DMS53 treated with DMSO at 0.1 percent for 48 hours (cell line): ENCODE measurements around the gene HSPA2.
"Not testable (repeated sequence)": the region's sequence is repeated elsewhere in the genome, so short reads cannot be mapped to it uniquely, and the experiment has no call there.

Source experiments
- DNase-seq: peaks from one replicate; lab custom pipeline; 2025; ENCODE audit not compliant: unreplicated experiment; lab: John Stamatoyannopoulos, UW

HSPA2 gene

DNA sequence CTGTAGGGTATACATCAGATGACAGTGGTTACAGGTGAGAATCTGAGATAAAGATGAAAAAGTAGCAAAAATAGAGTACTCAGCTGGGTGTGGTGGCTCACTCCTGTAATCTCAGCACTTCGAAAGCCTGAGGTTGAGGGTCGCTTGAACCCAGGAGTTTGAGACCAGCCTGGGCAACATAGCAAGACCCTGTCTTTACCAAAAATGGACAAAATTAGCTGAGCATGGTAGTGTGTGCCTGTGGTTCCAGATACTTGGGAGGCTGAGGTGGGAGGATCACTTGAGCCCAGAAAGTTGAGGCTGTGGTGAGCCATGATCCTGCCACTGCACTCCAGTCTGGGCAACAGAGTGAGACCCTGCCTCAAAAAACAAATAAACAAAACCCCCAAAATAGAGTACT is 17.7 kb downstream of the HSPA2 start:
- DNase-seq, result not testable (repeated sequence)

DNA sequence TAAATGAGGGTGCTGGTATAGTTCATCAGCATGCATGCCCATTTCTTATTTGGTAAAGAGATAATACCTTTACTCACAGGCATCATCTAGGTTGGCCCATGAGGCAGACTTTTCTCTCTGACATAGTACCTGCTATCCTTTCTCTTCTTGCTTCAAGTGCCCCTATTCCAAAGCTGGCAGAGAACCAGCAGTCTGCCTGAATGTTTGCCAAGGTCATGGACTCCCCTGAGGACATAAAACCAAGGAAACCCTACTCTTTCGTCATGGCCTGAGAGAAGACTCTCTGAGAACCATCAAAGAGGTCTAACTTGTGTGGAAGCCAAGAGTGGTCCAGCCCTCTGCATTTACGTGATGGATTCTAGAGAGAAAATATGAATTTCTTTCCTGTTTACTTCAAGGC is 21.1 kb downstream of the HSPA2 start:
- DNase-seq, result no peak

DNA sequence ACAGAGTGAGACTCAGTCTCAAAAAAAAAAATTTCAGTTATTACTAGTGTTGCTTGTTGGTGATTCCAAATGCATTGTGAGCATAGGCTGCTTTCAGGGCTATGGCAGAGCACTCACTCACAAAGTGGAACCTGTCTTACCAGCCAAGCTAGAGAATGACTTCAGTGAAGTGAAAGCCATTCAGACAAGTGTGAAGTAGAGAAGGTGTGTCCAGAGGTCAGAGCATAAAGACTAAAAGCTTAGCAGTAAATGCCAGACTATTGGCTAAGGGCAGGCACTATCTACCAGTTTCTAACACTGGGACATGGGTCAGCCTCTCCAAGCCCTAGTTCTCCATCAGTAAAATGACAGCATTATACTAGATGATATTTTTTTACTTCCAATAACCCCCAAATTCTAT is 21.9 kb downstream of the HSPA2 start:
- DNase-seq, result no peak

GRCh38 chr14:64563696-64564095 is 23.2 kb downstream of the HSPA2 start:
- no peak for DNase-seq

GRCh38 chr14:64566651-64567122 is 26.1 kb downstream of the HSPA2 start:
- no peak for DNase-seq

GRCh38 chr14:64569138-64569631 is 28.6 kb downstream of the HSPA2 start:
- no peak for DNase-seq

DNA sequence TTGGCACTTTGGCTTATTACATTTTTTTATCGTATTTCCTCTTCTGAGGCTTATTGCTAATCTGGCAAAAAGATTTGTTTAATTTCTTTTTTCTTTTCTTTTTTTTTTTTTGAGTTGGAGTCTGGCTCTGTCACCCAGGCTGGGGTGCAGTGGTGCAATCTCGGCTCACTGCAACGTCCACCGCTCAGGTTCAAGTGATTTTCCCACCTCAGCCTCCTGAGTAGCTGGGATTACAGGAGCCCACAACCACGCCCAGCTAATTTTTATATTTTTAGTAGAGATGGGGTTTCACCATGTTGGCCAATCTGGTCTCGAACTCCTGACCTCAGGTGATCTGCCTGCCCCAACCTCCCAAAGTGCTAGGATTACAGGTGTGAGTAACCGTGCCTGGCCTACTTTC is 29.1 kb downstream of the HSPA2 start:
- not testable (repeated sequence) for DNase-seq

GRCh38 chr14:64572386-64573104 is 32.0 kb downstream of the HSPA2 start:
- no peak for DNase-seq

DNA sequence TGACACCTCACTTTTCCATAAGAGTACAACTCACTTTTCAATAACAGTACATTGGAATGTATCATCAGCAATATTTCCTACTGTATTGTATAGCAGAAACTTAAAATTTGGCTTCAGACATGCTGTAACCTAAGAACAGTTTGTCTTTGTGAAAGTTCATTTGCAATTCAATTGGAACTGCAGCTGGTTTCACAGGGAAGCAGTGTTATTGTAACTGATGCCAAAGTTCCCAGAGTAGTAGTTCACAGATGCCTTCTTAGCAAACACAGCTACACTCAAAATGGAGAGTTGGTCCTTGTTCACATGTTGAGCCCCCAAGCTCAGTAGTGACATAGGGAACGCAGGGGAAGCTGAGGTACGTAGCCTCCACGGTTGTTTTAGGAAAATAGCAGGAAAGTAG is 32.6 kb downstream of the HSPA2 start:
- DNase-seq, result no peak

DNA sequence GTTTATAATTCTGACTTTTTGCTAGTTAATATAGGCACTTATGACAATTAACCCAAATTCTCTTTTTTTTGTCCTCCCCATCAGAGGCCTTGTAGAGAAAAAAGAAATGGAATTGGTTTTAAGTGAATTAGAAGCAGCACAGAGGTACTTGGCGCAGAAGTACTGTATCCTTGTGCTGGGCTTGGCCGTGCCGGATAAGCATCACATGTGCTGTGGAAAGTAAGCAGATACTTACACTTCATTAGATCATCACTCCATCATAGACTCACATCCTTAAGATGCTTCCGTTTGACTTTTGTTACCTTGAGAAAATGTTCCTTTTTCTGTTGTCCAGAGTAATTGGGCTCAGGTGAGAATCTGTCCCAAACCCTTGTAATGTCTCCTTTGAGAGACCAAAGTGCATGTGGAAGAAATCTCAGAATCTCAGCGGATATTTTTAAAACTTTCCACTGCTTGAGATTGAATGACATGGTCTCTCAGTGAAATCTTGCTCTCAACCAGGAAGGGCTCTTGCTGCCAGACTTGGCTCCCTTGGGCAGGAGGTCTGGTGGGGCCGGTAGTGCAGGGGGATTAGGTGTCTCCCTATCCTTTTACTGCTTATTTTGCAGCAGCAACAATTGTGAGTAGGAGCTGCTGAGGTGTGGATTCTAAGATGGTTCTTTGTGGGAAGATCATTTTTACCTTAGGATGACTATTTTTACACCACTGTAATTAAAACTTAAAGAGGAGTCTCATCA is 34.0 kb downstream of the HSPA2 start:
- no peak for DNase-seq

- DNase-seq, result no peak
Observed at GRCh38 chr14:64577211-64577610, 36.7 kb downstream of the HSPA2 start.

DNA sequence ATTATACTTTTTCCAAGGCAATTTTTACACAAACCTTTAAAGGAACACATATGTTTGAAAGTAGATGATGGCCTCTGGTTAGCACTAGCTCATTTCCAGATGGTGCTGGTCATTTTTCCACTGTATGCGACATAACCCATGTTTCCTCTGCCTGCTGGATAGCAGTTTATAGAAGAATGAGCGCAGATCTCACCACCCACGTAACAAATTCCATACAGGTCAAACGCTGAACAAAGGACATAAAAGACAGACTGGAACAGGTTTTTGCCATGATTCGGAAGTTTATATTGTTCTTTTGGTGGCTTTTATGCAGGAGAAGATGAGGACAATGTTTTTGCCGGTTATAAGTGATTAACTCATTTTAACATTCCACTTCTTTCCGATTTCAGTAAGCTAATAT is 39.9 kb downstream of the HSPA2 start:
- DNase-seq, result no peak

- no peak for DNase-seq
Observed at GRCh38 chr14:64581363-64581762, 40.8 kb downstream of the HSPA2 start.

- DNase-seq, result no peak
Observed at GRCh38 chr14:64581817-64582216, 41.3 kb downstream of the HSPA2 start.

GRCh38 chr14:64584190-64584589 is 43.6 kb downstream of the HSPA2 start:
- DNase-seq, result no peak

GRCh38 chr14:64591809-64592208 is 51.3 kb downstream of the HSPA2 start:
- DNase-seq, result no peak
